Liver (tissue), 9 donors: ENCODE results near the gene GGACT. TPM values are rescaled to one million over a fixed set of nuclear protein-coding genes. Genes with fewer than 3 reads are reported as not detected.

Source experiments
- DNase-seq: peaks from one replicate; pipeline ENCODE4 v3.0.0-alpha.2; 2017; ENCODE audit warnings: low spot score
- H3K27ac ChIP-seq, 2 donors: one replicate each; pipeline ENCODE4 v1.7.0; 2013; ENCODE audit warnings: inconsistent platforms in 2 of 2, low read length in 2 of 2, control low read depth in 1 of 2, low read depth in 1 of 2, mild to moderate bottlenecking in 1 of 2
- H3K27me3 ChIP-seq, 4 donors: one replicate each; pipeline versions ENCODE4 v1.6.1 to v1.7.0; 2013; ENCODE audit warnings: low read length in 3 of 4, inconsistent platforms in 1 of 4, mild to moderate bottlenecking in 1 of 4, moderate library complexity in 1 of 4; ENCODE audit not compliant: control insufficient read depth in 4 of 4, insufficient read depth in 4 of 4
- H3K36me3 ChIP-seq, 4 donors: one replicate each; pipeline versions ENCODE4 v1.6.1 to v1.7.0; 2013; ENCODE audit warnings: low read length in 3 of 4, mild to moderate bottlenecking in 3 of 4, low read depth in 1 of 4, moderate library complexity in 1 of 4; ENCODE audit not compliant: control insufficient read depth in 4 of 4, insufficient read depth in 3 of 4
- H3K4me1 ChIP-seq, 4 donors: one replicate each; pipeline versions ENCODE4 v1.6.1 to v1.7.0; 2013; ENCODE audit warnings: low read length in 3 of 4, mild to moderate bottlenecking in 3 of 4, moderate library complexity in 1 of 4; ENCODE audit not compliant: control insufficient read depth in 4 of 4, insufficient read depth in 4 of 4
- H3K4me3 ChIP-seq, 3 donors: one replicate each; pipeline versions ENCODE4 v1.6.1 to v1.7.0; 2013; ENCODE audit warnings: low read length in 3 of 3, control low read depth in 1 of 3, low read depth in 1 of 3, mild to moderate bottlenecking in 1 of 3
- H3K9ac ChIP-seq, 2 donors: one replicate each; pipeline ENCODE4 v1.7.0; 2013; ENCODE audit warnings: low read length in 2 of 2, mild to moderate bottlenecking in 2 of 2, moderate library complexity in 2 of 2, control low read depth in 1 of 2, low read depth in 1 of 2
- H3K9me3 ChIP-seq, 4 donors: one replicate each; pipeline versions ENCODE4 v1.6.1 to v1.7.0; 2013; ENCODE audit warnings: low read length in 3 of 4; ENCODE audit not compliant: control insufficient read depth in 4 of 4
- FOXA1 ChIP-seq: IDR thresholded peaks from 2 replicates; pipeline ENCODE4 v1.6.1; 2016; ENCODE audit warnings: antibody characterized with exemption
- FOXA2 ChIP-seq: IDR thresholded peaks from 2 replicates; pipeline ENCODE4 v1.6.1; 2016; ENCODE audit warnings: antibody characterized with exemption
- NR2F2 ChIP-seq: IDR thresholded peaks from 2 replicates; pipeline ENCODE4 v1.6.1; 2016; ENCODE audit warnings: antibody characterized with exemption
- RAD21 ChIP-seq, 2 donors: IDR thresholded peaks; 2 replicates each; pipeline ENCODE4 v1.6.1; 2016; ENCODE audit warnings: antibody characterized with exemption in 2 of 2, mild to moderate bottlenecking in 2 of 2
- RXRA ChIP-seq, 2 donors: IDR thresholded peaks; 2 replicates each; pipeline ENCODE4 v1.6.1; 2017 to 2018; ENCODE audit warnings: antibody characterized with exemption in 2 of 2, mild to moderate bottlenecking in 1 of 2
- SP1 ChIP-seq: IDR thresholded peaks from 2 replicates; pipeline ENCODE4 v1.6.1; 2018; ENCODE audit warnings: antibody characterized with exemption, mild to moderate bottlenecking
- TAF1 ChIP-seq: conservative IDR thresholded peaks from 2 replicates; pipeline ENCODE4 v1.6.1; 2016; ENCODE audit warnings: antibody characterized with exemption, mild to moderate bottlenecking
- WGBS: extraction: QIAGEN DNeasy Blood & Tissue Kit; methylation state at CpG from one replicate; pipeline ENCODE4 v1.1.7; 2013; 5-methylcytosine and 5-hydroxymethylcytosine counted together
- polyA plus RNA-seq, 2 donors: library from polyadenylated mRNA; stranded (reverse) in 1 of 2; unstranded in 1 of 2; fragments of 200-250 nt in 1 of 2; fragments of >200 nt in 1 of 2; fragmentation: Nextera tagmentation in 1 of 2; extraction: Ambion mirVana in 1 of 2; gene quantifications; one replicate each; pipeline versions ENCODE4 v1.2.1 to v1.2.3, GENCODE V29; 2013 to 2015
- total RNA-seq, 2 donors: library from RNA; depleted of rRNA; stranded (reverse); fragments of >200 nt; gene quantifications; one replicate each; pipeline ENCODE4 v1.2.3, GENCODE V29; 2014
- TF ChIP-seq, protein P1 (sequence below): IDR thresholded peaks from 2 replicates; pipeline ENCODE4 v1.6.1; 2016; ENCODE audit warnings: antibody characterized with exemption
- TF ChIP-seq, protein P2 (sequence below): fragments of 150-350 bp; IDR thresholded peaks from 2 replicates; pipeline ENCODE4 v1.5.1; 2017; ENCODE audit warnings: improper control_type of control experiment, low read depth, low read length; ENCODE audit not compliant: missing input control
- TF ChIP-seq, protein P3 (sequence below): IDR thresholded peaks from 2 replicates; pipeline ENCODE4 v1.6.1; 2016; ENCODE audit warnings: antibody characterized with exemption
- TF ChIP-seq, protein P4 (sequence below): IDR thresholded peaks from 2 replicates; pipeline ENCODE4 v1.6.1; 2016; ENCODE audit warnings: antibody characterized with exemption
- donor health status: healthy.
- donor health status: healthy.
- donor health status: healthy.
- donor health status: healthy.
- donor health status: healthy.

Gene GGACT
- total and polyA plus RNA-seq, 4 donors = 2.5 to 6.3 (median 4.1) TPM

DNA sequence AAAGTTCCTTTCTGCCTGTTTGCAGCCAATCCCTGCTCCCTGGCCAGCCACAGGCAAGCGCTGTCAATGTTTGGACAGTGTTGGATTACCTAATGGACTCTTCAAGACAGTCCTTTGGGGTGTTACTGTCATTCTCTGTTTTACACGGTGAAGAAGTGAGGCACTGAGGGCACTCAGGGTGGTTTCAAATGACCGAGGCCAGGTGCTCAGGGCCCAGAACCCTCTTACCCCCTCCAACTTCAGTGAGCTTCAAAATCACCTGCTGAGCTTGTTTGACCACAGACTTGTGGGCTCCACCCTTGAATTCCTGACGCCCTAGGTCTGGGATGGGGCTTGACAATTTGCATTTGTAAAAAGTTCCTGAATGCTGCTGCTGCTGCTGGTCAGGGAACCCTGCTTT is 97.9 kb downstream of the GGACT start:
- TF ChIP-seq RXRA (IDR thresholded peaks at IDR 0.05) (no peak), FOXA2 (no peak), FOXA1 (no peak), TAF1 (no peak), NR2F2 (no peak), RAD21 (IDR thresholded peaks at IDR 0.05) (no peak)
- TF ChIP-seq, protein P1, sequence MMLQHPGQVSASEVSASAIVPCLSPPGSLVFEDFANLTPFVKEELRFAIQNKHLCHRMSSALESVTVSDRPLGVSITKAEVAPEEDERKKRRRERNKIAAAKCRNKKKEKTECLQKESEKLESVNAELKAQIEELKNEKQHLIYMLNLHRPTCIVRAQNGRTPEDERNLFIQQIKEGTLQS = no peak
- TF ChIP-seq, protein P2, sequence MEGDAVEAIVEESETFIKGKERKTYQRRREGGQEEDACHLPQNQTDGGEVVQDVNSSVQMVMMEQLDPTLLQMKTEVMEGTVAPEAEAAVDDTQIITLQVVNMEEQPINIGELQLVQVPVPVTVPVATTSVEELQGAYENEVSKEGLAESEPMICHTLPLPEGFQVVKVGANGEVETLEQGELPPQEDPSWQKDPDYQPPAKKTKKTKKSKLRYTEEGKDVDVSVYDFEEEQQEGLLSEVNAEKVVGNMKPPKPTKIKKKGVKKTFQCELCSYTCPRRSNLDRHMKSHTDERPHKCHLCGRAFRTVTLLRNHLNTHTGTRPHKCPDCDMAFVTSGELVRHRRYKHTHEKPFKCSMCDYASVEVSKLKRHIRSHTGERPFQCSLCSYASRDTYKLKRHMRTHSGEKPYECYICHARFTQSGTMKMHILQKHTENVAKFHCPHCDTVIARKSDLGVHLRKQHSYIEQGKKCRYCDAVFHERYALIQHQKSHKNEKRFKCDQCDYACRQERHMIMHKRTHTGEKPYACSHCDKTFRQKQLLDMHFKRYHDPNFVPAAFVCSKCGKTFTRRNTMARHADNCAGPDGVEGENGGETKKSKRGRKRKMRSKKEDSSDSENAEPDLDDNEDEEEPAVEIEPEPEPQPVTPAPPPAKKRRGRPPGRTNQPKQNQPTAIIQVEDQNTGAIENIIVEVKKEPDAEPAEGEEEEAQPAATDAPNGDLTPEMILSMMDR = no peak
- TF ChIP-seq, protein P3, sequence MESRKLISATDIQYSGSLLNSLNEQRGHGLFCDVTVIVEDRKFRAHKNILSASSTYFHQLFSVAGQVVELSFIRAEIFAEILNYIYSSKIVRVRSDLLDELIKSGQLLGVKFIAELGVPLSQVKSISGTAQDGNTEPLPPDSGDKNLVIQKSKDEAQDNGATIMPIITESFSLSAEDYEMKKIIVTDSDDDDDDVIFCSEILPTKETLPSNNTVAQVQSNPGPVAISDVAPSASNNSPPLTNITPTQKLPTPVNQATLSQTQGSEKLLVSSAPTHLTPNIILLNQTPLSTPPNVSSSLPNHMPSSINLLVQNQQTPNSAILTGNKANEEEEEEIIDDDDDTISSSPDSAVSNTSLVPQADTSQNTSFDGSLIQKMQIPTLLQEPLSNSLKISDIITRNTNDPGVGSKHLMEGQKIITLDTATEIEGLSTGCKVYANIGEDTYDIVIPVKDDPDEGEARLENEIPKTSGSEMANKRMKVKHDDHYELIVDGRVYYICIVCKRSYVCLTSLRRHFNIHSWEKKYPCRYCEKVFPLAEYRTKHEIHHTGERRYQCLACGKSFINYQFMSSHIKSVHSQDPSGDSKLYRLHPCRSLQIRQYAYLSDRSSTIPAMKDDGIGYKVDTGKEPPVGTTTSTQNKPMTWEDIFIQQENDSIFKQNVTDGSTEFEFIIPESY = no peak
- Histone ChIP-seq H3K9me3 (no peaks in the 10 kb centered on the region), H3K4me1 (peaks cover 0 to 7% (median 0%) of the 10 kb centered on the region in 4 donors), H3K36me3 (peaks cover 0 to 5% (median 3%) of the 10 kb centered on the region in 4 donors), H3K4me3 (no peak overlapping the region), H3K9ac (no peak overlapping the region), H3K27ac (no peak overlapping the region), H3K27me3 (no peaks in the 10 kb centered on the region)
- WGBS = 70% methylated on average over 4 of the region's 4 CpGs
- DNase-seq = no peak

DNA sequence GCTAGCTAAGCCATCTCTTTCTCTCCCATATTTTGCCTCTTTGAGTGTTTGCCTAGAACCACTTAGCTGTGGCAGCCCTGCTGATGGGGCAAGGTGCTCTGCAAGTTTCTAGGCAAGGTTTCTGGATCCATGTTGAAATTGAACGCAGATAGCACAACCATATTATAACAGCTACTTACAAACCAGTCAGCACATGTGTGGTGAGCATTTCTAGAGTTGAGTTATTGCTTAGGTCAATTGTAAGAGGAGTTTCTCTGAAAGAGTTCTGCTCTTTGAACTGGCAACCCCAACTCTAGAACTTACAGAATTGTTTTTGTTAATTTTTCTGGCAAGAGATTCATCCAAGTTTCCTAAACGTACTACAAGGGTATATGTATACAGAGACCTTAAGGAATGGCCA is 103.3 kb downstream of the GGACT start:
- no peak overlapping the region for H3K4me3 ChIP-seq
- no peak overlapping the region for H3K9ac ChIP-seq
- DNase-seq = no peak
- 71% methylated on average over 2 of the region's 2 CpGs for WGBS
- no peaks in the 10 kb centered on the region for H3K36me3 ChIP-seq
- H3K27me3 ChIP-seq = no peaks in the 10 kb centered on the region
- no peak overlapping the region for H3K27ac ChIP-seq
- H3K9me3 ChIP-seq = no peaks in the 10 kb centered on the region
- TF ChIP-seq, protein P3 = no peak
- TF ChIP-seq, protein P1 = no peak
- no peak for TF ChIP-seq SP1
- TF ChIP-seq, protein P4, sequence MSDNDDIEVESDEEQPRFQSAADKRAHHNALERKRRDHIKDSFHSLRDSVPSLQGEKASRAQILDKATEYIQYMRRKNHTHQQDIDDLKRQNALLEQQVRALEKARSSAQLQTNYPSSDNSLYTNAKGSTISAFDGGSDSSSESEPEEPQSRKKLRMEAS = no peak
- no peaks in the 10 kb centered on the region for H3K4me1 ChIP-seq

DNA sequence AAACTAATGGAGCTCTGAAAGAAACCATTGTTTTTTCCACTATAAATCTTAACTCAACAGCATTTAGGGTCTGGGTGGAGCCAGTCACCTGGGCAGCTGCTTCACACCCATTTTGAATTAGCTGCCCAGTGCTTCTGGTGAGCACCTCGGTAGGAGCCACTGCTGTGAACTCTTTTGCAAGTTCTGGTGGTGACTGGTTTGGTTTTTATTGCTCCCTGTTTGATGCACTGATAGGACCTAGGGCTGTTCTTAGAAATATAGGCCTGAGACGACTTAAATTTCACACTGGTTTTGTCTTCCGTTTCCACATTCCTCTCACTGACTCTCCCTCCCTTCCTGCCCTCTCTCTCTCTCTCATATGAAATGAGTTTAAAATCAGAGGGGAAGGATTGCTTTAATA is 103.9 kb downstream of the GGACT start:
- WGBS = 87% methylated on average over 3 of the region's 3 CpGs
- TF ChIP-seq, protein P1 = no peak
- no peak for TF ChIP-seq TAF1
- TF ChIP-seq, protein P3 = no peak
- TF ChIP-seq RAD21 (IDR thresholded peaks at IDR 0.05) = no peak
- Histone ChIP-seq H3K27ac (no peak overlapping the region), H3K36me3 (no peaks in the 10 kb centered on the region), H3K27me3 (no peaks in the 10 kb centered on the region), H3K9ac (no peak overlapping the region), H3K4me3 (no peak overlapping the region), H3K9me3 (no peaks in the 10 kb centered on the region), H3K4me1 (no peaks in the 10 kb centered on the region)
- no peak for DNase-seq
